ENCODE results near the gene ZNF385A. TPM values are rescaled to one million over a fixed set of nuclear protein-coding genes. Genes with fewer than 3 reads are reported as not detected.

The ZNF385A gene
- total RNA-seq, 1 donor from 2014 or later: 0.66 TPM

GRCh38 chr12:54394281-54394719, 9.8 kb upstream of the ZNF385A start:
- intact Hi-C loops (cut with micrococcal nuclease): no loop called here

DNA sequence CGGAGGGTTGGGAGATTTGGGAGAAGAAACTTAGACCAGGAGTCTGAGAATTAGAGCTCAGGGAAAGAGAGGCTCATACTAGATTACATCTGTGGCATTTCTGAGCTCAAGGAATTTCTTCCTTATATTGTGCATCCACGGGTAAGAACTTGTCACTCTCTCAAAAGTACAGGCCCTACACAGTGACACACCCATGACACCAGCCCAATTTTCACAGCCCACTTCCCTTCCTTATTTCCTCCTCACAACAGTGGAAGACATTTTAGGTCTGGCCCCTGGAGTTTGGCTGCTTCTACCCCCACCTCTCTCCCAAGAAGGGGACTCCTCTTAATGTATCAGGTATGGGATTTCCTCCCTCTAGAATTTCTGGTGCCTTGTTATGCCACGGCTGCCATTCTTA, 9.2 kb upstream of the ZNF385A start:
- intact Hi-C loops (cut with micrococcal nuclease): no loop called here

DNA sequence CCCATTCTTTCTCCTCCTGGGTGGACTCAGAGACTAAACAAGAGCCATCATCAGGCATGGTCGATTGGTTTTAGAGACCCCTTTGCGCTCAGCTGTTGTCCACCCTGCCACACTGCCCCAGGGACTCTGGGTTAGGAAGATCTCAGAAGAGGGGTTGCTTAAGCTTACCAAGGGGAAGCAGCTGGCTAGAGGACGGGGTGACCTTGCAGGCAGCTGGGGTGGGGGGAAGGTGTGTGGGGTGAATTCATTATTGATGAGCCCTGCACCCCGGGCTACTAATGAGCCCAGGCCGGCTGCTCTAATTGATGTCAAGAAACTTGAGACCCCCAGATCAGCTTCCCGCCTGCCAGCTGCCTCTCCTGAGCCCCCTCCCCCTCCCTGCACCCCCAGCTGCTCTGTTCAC, 8.7 kb upstream of the ZNF385A start:
- intact Hi-C loops (cut with micrococcal nuclease): no loop called here

DNA sequence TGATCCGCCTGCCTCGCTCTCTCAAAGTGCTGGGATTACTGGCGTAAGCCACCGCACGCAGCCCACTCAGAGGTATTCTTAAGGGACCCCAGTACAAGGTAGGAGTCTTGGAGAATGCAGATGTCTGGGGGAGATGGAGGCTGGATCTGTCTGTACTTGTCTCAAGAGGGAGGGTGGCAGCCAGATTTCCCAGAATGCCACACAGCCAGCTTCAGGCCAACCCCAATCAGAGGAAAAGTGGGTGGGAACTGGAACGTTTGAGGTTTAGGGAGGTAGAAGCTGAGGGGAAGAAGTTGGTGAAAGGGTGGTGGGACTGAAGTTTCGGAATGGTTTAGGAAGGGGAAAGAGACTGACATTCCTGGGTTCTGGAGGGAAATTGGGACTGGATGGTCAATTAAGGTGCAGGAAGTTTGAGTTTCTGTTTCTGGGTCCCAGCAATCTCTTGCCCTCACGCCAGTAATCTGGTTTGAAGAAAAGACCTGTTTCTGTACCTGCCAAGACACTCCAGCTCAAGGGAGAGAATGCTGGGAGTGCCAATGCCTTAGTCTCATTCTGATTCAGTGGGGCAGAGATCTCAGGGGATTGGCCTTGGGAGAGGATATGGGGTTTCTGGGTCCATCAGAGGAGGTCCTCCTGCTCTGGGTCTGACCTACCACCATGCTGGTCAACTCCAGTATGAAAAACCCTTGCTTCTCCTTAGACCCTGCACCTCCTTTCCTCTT, 8.1 kb upstream of the ZNF385A start:
- intact Hi-C loops (cut with micrococcal nuclease): no loop called here

DNA sequence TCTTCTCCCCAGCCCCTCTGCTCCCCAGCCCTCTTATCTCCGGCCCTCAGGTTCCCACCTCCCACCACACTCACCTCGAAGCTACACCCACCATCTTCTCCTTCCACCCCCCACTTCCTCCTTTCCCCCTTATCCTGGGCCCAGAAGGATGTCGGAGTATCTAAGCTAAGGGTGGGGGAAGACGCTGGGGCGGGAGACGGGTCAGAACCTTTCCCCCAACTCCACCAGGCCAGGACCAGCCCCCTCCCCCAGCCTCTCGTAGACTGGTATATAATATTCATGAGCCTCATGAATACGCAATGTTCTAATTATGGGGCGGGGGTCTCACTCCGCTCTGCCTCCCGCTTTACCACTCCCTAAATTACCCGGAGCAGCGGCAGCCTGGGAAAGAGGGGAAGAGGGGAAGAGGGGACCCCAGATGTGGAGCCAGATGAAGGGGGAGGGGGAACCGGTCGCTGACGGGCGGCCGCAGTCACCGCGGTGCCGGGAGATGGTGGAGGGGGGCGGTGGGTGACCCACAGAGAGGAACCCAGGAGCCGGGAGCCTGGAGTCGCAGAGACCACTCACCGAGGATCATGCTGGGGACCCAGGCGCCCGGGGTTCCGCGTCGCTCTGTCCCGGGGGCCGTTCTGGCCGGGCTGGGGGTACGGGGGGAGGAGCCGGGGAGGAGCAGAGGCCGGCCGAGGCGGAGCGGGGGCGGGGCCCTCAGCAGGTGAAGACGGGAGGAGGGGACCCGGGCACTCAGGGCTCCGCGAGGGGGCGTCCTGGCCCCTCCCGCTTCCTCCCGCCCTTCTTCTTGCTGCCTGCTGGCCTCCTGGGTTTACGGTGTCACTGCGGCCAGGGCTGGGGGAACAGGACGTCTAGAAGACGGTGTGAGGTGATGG, 6.4 kb upstream of the ZNF385A start:
- intact Hi-C loops (cut with micrococcal nuclease): loop anchor here (1.0 kb wide), 1 partner anchor 12 kb away; no protein-coding TSS in a partner anchor

DNA sequence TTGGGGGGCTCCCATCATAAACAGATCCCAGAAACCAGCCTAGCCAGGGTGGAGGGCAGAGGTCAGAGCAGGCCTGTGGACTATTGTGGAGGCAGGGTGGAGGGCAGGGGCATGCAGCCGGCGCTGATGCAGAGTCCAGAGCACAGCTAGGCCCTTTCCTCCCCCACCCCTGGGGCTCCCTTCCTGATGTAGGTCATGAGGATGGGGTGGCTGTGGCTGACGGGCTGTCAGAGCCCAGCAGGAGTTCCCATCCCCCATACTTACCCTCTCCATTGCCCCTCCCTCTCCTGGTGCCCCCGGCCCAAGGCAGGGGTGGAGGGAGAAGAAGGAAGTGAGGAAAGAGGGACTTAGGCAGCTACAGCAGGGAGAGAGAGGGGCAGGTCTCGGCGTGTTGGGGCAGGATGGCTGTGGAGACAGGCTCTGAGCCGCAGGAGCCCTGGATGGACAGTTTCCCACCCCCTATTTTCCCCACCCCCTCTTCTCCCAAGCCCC, 5.7 kb upstream of the ZNF385A start:
- intact Hi-C loops (cut with micrococcal nuclease): no loop called here

DNA sequence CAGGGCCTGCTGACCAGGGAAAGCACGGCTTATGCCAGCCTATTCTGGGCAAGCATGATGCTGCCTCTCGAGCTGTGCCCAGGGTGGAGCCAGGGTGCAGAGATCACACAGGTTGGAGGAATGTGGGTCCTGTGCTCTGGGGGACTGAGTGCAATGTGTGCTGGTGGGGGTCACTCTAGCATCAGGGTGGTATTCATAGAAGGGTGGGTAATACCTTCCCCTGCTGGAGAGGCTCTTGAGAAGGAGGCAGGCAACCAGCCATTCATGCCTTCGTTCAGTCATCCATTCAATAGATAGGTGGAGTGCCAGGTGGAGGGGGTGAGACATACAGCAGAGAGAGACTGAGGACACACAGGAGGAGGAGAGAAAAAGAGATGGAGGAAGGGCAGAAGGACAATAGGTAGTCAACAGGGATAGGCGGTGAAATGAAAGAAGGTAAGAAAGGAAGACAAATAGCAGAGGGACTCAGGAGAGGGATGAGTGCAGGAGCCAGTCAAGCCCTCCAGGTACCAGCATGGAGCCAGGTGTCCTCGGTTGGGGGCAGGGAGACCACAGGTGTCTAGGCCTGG, 5.2 kb upstream of the ZNF385A start:
- intact Hi-C loops (cut with micrococcal nuclease): no loop called here

DNA sequence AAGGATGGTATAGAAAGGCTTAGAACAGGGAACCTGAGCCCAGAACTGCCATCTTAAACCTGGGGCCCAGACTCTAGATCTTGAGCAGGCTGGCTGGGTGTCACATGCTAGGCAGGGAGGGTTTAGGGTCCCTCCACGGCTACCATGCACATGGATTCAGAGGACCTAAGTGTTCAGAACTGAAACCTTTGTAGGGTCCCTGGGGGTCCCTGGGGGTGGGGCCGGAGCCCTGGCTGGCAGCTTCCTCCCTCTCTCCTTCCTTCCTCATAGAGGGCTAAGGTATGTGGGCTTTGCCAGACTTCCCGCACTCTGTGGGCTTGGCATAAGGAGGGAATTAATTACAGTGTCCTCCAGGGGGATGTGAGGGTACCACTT, 4.6 kb upstream of the ZNF385A start:
- intact Hi-C loops (cut with micrococcal nuclease): no loop called here

DNA sequence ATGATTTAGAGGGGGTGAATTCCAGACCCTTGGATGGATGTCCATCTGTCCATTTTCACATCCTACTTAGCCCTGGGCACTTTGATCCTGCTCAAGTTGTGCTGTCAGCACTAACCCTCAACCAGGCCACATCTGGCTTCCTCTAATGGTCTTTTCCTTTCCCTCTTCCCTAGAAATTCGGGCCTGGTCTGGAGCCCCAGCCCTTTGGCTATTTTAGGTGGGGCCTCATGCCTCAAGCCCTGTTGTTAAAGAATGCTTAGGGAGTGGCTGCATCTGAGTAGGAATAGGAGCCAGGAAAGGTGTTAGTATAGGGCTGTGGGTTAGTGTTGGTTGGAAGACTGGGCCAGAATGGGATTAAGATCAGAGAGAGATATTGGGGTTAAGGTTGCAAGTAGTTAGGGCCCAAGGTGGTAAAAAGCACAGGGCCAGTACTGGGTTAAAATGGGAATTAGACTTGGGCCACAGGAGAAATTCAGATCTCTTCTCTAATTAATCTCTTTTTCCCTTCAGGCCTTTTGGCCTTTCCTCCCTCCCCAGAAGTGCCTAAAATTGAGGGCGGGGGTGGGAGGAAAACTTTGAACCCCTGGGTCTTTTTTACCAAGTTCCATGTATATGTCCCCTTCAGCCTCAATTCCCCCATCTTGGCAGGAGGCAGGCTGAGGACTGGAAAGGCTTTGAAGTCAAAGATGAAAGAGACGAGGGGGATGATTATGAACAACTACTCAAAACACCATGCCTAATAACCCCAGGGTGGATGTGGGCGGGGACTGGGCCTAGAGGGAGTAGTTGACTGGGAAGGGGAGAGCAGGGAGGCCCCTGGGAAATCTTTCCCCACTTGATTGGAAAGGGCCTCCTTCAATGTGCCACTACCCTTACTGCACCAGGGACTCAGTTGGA, 4.0 kb upstream of the ZNF385A start:
- intact Hi-C loops (cut with micrococcal nuclease): no loop called here

GRCh38 chr12:54387114-54387467, 2.6 kb upstream of the ZNF385A start:
- intact Hi-C loops (cut with micrococcal nuclease): no loop called here

DNA sequence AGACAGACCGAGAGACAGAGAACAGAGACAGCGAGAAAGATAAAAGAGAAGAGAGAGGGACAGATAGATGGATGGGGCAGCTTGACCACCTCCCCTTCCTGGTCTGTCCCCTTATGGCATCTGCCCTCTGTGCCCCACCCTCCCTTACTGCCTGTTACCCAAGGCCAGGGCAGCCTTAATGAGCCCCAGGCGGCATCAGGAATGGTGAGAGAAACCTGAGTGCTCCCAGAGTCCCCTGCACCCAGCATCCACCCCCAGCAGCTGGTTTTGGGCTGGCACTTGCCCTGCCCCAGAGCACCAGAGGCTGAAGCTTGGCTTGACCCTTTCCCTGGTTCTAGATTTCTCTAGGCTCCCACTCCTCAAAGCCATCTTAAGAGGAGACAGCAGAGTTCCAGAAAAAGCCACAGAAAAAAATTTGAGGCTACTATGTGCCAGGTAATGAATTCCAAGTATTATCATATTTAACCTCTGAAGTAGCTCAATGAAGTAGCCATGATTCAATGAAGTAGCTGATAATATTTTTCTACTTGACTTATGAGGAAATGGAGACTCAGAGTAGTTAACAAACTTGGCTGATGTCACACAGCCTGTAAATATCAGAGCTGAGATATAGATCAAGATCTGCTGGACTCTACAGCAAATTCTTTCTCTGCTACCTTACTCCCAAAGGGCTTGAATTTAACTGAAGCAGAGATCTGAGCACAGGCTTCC, 2.0 kb upstream of the ZNF385A start:
- intact Hi-C loops (cut with micrococcal nuclease): no loop called here

GRCh38 chr12:54385251-54385914, 850 bp upstream of the ZNF385A start:
- intact Hi-C loops (cut with micrococcal nuclease): no loop called here

DNA sequence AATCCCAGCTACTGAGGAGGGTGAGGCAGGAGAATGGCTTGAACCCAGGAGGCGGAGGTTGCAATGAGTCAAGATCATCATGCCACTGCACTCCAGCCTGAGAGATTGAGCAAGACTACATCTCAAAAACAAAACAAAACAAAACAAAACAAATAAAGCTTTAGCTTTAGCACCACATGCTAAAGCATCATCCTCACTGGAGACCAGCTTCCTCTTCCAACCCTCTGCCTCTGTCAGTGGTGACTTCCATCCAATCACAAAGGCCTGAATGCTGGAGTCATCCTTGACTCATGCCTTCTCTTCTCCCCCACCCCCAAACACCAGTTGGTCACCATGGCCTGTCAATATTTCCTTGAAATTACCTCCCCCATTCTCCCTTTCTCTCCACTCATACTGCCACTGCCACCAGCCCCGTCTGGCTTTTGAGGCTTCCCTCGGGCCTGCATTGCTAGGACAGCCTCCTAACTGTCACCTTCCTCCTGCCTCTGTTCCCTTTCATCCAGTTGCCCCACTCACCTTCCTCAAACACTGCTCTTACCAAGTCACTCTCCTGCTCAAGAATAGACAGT, 1.4 kb downstream of the ZNF385A start:
- intact Hi-C loops (cut with micrococcal nuclease): no loop called here

DNA sequence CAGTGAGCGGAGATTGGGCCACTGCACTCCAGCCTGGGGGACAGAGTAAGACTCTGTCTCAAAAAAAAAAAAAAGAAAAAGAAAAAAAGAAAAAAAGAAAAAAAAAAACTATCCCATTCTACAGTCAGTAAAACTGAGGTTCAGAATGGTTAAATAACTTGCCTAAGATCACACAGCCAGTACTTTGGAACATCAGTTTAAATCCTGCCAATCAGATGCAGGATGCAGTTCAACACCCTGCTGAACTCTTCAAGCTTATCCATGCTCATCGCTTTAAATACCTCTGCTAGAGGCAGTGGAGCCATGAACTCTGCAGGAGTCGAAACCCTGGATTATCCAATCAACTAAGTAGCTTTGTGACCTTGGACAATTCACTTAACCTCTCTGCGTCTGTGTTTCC, 3.4 kb downstream of the ZNF385A start:
- intact Hi-C loops (cut with micrococcal nuclease): no loop called here

GRCh38 chr12:54379398-54380201, 4.9 kb downstream of the ZNF385A start:
- intact Hi-C loops (cut with micrococcal nuclease): loop anchor here (1.0 to 2.0 kb wide), 9 partner anchors 11 to 165 kb away; no protein-coding TSS in a partner anchor

- intact Hi-C loops (cut with micrococcal nuclease): loop anchor here (1.0 to 2.0 kb wide), 9 partner anchors 11 to 165 kb away; no protein-coding TSS in a partner anchor
Measured at GRCh38 chr12:54378796-54379397, 5.6 kb downstream of the ZNF385A start.

DNA sequence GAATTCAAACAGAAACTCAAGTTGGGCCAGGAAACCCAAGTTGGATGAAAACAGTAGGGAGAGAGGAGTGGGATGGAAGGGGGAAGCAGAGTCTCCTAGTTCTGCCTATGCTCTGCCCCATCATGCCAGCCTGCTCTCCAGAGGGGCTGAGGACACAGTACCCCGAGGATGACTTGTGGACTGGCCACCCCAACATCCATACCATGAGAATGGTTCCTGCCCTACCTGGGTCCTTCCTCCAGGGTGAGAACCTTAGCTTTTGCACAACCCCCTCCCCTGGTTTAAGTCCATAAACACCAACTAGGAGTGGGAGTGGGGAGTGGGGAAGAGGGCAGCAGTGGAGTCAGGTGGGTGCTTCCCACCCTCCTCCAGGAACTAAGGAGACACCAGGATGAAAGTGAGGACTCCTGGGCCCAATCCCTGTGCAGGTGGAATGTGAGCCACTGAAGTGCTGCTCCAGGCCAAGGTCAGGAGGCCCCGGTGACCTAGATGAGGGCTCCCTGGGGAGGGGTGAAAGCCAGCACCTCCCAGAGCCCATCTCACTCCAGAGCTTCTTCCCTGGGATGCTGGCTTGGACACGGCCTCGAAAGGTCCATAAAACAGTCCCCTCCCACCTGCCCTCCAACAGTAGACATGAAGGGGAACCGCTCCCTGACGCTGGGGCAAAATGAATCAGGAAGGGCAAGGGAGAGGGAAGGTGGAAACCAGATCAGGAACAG, 6.6 kb downstream of the ZNF385A start:
- intact Hi-C loops (cut with micrococcal nuclease): loop anchor here (2.0 kb wide), 1 partner anchor 35 kb away; no protein-coding TSS in a partner anchor
